ENCODE data around the gene FBXL16. TPM values are rescaled to one million over a fixed set of nuclear protein-coding genes. Genes with fewer than 3 reads are reported as not detected.

Gene FBXL16
- total and polyA plus RNA-seq, 9 of the 15 experiments (the other 6 are each of a cell fraction or from before 2014, with no cell fraction given): 0.21 to 8.2 (median 1.7) TPM

- TF ChIP-seq, protein P1, sequence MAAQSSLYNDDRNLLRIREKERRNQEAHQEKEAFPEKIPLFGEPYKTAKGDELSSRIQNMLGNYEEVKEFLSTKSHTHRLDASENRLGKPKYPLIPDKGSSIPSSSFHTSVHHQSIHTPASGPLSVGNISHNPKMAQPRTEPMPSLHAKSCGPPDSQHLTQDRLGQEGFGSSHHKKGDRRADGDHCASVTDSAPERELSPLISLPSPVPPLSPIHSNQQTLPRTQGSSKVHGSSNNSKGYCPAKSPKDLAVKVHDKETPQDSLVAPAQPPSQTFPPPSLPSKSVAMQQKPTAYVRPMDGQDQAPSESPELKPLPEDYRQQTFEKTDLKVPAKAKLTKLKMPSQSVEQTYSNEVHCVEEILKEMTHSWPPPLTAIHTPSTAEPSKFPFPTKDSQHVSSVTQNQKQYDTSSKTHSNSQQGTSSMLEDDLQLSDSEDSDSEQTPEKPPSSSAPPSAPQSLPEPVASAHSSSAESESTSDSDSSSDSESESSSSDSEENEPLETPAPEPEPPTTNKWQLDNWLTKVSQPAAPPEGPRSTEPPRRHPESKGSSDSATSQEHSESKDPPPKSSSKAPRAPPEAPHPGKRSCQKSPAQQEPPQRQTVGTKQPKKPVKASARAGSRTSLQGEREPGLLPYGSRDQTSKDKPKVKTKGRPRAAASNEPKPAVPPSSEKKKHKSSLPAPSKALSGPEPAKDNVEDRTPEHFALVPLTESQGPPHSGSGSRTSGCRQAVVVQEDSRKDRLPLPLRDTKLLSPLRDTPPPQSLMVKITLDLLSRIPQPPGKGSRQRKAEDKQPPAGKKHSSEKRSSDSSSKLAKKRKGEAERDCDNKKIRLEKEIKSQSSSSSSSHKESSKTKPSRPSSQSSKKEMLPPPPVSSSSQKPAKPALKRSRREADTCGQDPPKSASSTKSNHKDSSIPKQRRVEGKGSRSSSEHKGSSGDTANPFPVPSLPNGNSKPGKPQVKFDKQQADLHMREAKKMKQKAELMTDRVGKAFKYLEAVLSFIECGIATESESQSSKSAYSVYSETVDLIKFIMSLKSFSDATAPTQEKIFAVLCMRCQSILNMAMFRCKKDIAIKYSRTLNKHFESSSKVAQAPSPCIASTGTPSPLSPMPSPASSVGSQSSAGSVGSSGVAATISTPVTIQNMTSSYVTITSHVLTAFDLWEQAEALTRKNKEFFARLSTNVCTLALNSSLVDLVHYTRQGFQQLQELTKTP (IDR thresholded peaks at IDR 0.05; ENCODE audit: low read depth in 1 of 2, partially characterized antibody in 2 of 2): no peak
- TF ChIP-seq CBX2 (IDR thresholded peaks at IDR 0.05; ENCODE audit: insufficient read depth, low read length, poor library complexity, severe bottlenecking): no peak
- TF ChIP-seq ZNF23 (CRISPR knock-in tag; IDR thresholded peaks at IDR 0.05): no peak
- TF ChIP-seq MAFG (tag; conservative IDR thresholded peaks at IDR 0.05): no peak
- TF ChIP-seq HES1 (IDR thresholded peaks at IDR 0.05; ENCODE audit: low read depth): peak; percentile 58; the same call in 1 of the 2 replicates
- no peak for TF ChIP-seq GTF2B (IDR thresholded peaks at IDR 0.05; ENCODE audit: extremely low read depth, insufficient read length)
- TF ChIP-seq CBX8 (IDR thresholded peaks at IDR 0.05; ENCODE audit: borderline replicate concordance, extremely low read depth, low read depth, low read length, poor library complexity, severe bottlenecking): no peak
- no peak for TF ChIP-seq ZKSCAN1 (IDR thresholded peaks at IDR 0.05; ENCODE audit: low read depth, low read length)
- 0 out of 2 replicates have a peak, but pooled peaks have one; percentile 65 for TF ChIP-seq ZNF263 (CRISPR knock-in tag; IDR thresholded peaks at IDR 0.05; ENCODE audit: borderline replicate concordance)
- TF ChIP-seq GABPA (tag; conservative IDR thresholded peaks at IDR 0.05; ENCODE audit: low read depth): no peak
- TF ChIP-seq SIN3A (IDR thresholded peaks at IDR 0.05; ENCODE audit: borderline replicate concordance in 2 of 2, control insufficient read depth in 1 of 2, low read depth in 2 of 2, low read length in 2 of 2): peak; percentile 66 to 70; a peak in 3 of 4 replicates
- TF ChIP-seq ZNF639 (CRISPR knock-in tag; conservative IDR thresholded peaks at IDR 0.05 in 1 of 2, IDR thresholded peaks at IDR 0.05 in 1 of 2): no peak
- no peak for TF ChIP-seq ETV5 (CRISPR knock-in tag; IDR thresholded peaks at IDR 0.05; ENCODE audit: low read depth)
- TF ChIP-seq TRIM24 (IDR thresholded peaks at IDR 0.05): peak in 1 of 2 experiments; percentile 34; a peak in 1 of 4 replicates
- TF ChIP-seq ZNF3 (CRISPR knock-in tag; IDR thresholded peaks at IDR 0.05): no peak
- TF ChIP-seq, protein P2, sequence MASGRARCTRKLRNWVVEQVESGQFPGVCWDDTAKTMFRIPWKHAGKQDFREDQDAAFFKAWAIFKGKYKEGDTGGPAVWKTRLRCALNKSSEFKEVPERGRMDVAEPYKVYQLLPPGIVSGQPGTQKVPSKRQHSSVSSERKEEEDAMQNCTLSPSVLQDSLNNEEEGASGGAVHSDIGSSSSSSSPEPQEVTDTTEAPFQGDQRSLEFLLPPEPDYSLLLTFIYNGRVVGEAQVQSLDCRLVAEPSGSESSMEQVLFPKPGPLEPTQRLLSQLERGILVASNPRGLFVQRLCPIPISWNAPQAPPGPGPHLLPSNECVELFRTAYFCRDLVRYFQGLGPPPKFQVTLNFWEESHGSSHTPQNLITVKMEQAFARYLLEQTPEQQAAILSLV (tag; IDR thresholded peaks at IDR 0.05): no peak
These were observed 30.4 kb downstream of the FBXL16 start, which contains the start of gene RHBDL1 (continued) for GRCh38 chr16:674968-675883.

All from K562 (cell line).